HG03097 (cell line): Measurements from ENCODE around the gene USP17L13.
"Not testable (repeated sequence)": the region's sequence is repeated elsewhere in the genome, so short reads cannot be mapped to it uniquely, and the experiment has no call there.

ENCODE experiments used
- ATAC-seq: cut with Tn5 transposase; IDR thresholded peaks from one replicate; pipeline ENCODE4 v1.9.1; 2021; ENCODE audit not compliant: unreplicated experiment, low FRiP score

The USP17L13 gene

GRCh38 chr4:9224596-9224995 is at the start of gene USP17L13:
USP17L13 (plus strand) TSS chr4:9224896; CDS start chr4:9224896, 0 bp downstream.
- not testable (repeated sequence) for ATAC-seq

GRCh38 chr4:9210357-9210756 is 14.3 kb upstream of the USP17L13 start, which contains the start of gene USP17L10:
USP17L10 (plus strand) TSS chr4:9210657; CDS start chr4:9210657, 0 bp downstream.
- not testable (repeated sequence) for ATAC-seq

GRCh38 chr4:9214701-9215100 is 10.0 kb upstream of the USP17L13 start:
- not testable (repeated sequence) for ATAC-seq

GRCh38 chr4:9215105-9215504 is 9.6 kb upstream of the USP17L13 start, which contains the start of gene USP17L11:
USP17L11 (plus strand) TSS chr4:9215405; CDS start chr4:9215405, 0 bp downstream.
- not testable (repeated sequence) for ATAC-seq

- not testable (repeated sequence) for ATAC-seq
Measured at GRCh38 chr4:9219852-9220251, 4.8 kb upstream of the USP17L13 start, which contains the start of gene USP17L12. USP17L12 (plus strand) TSS chr4:9220152; CDS start chr4:9220152, 0 bp downstream.

GRCh38 chr4:9230249-9230648 is 5.6 kb downstream of the USP17L13 start:
- not testable (repeated sequence) for ATAC-seq

GRCh38 chr4:9234085-9234484 is 9.4 kb downstream of the USP17L13 start, which contains the start of gene USP17L15:
USP17L15 (plus strand) TSS chr4:9234385; CDS start chr4:9234385, 0 bp downstream.
- not testable (repeated sequence) for ATAC-seq

GRCh38 chr4:9238461-9238860 is 13.8 kb downstream of the USP17L13 start:
- not testable (repeated sequence) for ATAC-seq

- ATAC-seq = not testable (repeated sequence)
Measured at GRCh38 chr4:9243579-9243978, 18.9 kb downstream of the USP17L13 start, which contains the start of gene USP17L17. USP17L17 (plus strand) TSS chr4:9243879; CDS start chr4:9243879, 0 bp downstream.

- ATAC-seq = not testable (repeated sequence)
Measured at GRCh38 chr4:9247953-9248680, 23.4 kb downstream of the USP17L13 start, which contains the start of gene USP17L18. USP17L18 (plus strand) TSS chr4:9248630; CDS start chr4:9248630, 0 bp downstream.

GRCh38 chr4:9253078-9253477 is 28.4 kb downstream of the USP17L13 start, which contains the start of gene USP17L19:
USP17L19 (plus strand) TSS chr4:9253378; CDS start chr4:9253378, 0 bp downstream.
- not testable (repeated sequence) for ATAC-seq

- not testable (repeated sequence) for ATAC-seq
Measured at GRCh38 chr4:9257824-9258223, 33.1 kb downstream of the USP17L13 start, which contains the start of gene USP17L20. USP17L20 (plus strand) TSS chr4:9258124; CDS start chr4:9258124, 0 bp downstream.

GRCh38 chr4:9262572-9262971 is 37.9 kb downstream of the USP17L13 start, which contains the start of gene USP17L21:
USP17L21 (plus strand) TSS chr4:9262872; CDS start chr4:9262872, 0 bp downstream.
- ATAC-seq = not testable (repeated sequence)

GRCh38 chr4:9267319-9267718 is 42.6 kb downstream of the USP17L13 start, which contains the start of gene USP17L22:
USP17L22 (plus strand) TSS chr4:9267619; CDS start chr4:9267619, 0 bp downstream.
- ATAC-seq = not testable (repeated sequence)

GRCh38 chr4:9271719-9272118 is 47.0 kb downstream of the USP17L13 start:
- ATAC-seq = not testable (repeated sequence)
